NCI-H345 treated with DMSO at 0.1 percent for 48 hours (cell line): ENCODE measurements around the gene SWT1.
A peak's percentile ranks its signal among the peaks of the same experiment; 100 is the strongest.

ENCODE experiments used
- DNase-seq: peaks from one replicate; lab custom pipeline; 2025; ENCODE audit not compliant: unreplicated experiment; lab: John Stamatoyannopoulos, UW

The SWT1 gene, protein sequence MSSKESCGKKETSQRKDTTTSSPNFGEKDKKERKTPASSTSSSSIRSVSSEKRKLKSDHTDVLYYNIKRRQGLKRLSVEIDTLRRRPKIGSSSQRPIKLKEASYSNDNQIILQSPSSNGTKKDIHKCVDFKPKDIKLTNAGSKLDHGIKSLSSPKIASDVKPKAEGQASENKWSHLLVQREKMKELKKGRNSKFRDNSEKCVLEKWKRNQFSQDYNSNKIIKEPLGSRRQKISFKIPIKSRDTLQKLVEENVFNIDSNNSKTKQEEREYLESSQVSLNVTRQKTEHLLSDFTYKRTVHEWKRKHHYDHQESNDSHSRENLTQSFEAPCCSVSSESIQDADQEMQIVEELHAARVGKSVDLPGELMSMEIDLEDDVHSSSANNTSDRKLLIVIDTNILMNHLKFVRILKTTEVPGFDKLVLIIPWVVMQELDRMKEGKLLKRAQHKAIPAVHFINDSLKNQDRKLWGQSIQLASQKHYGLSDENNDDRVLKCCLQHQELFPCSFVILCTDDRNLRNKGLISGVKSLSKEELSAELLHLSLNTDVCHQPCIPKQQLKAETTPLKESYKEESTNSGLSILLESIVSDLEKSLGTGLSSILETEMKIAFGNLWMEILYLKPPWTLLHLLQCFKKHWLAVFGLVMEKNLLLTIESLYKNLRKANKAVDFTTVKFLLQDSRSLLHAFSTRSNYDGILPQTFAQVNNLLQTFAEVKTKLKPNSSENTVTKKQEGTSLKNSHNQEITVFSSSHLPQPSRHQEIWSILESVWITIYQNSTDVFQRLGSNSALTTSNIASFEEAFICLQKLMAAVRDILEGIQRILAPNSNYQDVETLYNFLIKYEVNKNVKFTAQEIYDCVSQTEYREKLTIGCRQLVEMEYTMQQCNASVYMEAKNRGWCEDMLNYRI

DNA sequence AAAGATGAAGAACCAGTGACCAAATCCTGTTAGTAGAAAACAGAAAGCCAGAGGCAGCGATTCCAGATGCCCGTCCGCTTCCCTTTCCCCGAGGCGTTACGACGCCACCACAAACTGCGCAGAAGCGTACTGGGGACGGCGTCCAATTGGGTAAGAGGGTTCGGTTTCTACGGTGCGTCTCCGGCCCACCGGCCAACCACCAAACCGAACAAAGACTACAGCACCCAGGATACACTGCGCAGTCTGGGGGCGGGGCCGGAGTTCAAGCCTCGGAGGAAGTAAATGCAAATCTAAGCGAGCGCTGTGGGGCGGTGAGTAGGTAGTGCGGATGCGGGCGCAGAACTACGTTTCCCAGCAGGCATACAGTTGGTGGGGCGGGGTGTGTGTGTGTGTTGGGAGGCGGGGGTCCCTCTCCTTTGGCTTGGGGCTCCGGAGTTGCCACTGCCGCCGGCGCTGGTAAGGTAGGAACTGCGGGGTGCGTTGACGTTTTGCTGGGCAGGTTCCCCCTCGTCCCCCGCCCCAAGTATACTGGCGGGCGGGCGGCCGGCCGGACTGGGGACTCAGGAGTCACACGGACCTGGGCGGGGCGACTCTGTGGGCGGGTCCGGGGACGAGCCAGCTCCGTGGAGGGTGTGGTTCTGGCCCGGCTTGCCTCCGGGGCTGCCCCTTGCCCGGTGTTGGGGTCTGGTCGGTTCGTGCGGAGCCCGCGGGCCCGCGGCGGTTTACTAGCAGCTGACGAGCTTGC lies at the start of gene SWT1, which contains the start of gene TRMT1L:
TSS of gene SWT1 (plus strand) at position 314 of the 745 bp plus-strand sequence. CDS start 3,675 bp downstream, outside the sequence.
TSS of gene TRMT1L (minus strand) at position 100 of the 745 bp plus-strand sequence. CDS start 241 bp downstream, outside the sequence.
- peak; percentile 99 for DNase-seq

DNA sequence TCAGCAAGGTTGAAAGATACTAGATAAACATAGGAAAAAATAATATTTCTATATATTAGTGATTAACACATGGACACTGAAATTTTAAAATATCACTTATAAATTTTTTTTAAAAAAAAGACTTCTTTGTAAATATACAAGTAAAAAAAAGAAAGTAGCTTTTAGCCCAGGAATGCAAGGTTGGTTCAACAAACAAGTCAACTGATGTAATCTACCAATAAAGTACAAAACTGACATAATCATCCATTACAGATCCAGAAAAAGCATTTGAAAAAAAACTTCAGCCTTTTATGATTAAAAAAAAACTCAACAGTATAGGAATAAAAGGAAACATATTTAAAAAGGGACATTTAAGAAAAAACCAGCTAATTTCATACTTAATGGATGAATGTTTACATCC lies 48.6 kb upstream of the SWT1 start:
- DNase-seq = no peak

DNA sequence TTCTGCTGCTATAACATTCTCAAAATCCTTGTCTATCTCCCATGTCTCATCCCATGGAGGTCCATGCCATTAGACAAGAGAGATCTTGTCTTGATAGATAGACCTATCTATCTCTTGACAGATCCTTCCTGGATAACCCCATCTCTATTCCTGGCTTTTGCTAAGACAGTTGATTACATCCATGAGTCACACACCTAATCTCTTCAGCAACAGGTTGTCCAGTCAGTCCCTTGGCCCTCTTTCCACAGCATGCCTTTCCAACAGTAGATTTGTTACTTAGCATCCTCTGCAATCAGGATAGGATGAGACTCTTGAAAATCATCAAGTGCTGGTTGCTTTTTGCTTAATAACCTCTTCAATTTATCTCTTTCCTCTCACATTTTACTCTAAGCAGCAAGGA lies 46.8 kb upstream of the SWT1 start:
- no peak for DNase-seq

DNA sequence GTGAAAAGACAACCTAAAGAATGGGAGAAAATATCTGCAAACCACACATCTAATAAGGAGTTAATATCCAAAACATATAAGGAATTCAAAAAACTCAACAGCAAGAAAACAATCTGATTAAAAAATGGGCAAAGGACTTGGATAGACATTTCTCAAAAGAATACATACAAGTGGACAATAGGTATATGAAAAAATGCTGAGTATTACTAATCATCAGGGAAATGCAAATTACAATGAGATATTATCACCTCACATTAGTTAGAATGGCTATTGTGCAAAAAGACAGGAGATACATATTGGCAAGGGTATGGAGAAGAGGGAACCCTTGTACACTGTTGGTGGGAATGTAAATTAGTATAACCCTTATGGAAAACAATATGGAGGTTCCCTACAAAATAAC lies 45.1 kb upstream of the SWT1 start:
- no peak for DNase-seq

DNA sequence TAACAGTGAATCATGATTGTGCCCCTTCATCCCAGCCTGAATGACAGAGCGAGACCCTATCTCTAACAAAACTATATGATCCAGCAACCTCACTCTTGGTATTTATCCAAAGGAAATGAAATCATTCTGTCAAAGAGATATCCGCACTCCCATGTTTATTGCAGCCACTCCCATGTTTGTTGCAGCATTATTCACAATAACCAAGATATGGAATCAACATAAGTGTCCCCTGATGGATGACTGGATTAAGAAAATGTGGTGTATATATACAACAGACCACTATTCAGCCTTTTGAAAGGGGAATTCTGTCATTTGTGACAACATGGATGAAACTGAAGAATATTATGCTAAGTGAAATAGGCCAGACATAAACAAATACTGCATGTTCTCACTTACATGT lies 44.6 kb upstream of the SWT1 start:
- no peak for DNase-seq

DNA sequence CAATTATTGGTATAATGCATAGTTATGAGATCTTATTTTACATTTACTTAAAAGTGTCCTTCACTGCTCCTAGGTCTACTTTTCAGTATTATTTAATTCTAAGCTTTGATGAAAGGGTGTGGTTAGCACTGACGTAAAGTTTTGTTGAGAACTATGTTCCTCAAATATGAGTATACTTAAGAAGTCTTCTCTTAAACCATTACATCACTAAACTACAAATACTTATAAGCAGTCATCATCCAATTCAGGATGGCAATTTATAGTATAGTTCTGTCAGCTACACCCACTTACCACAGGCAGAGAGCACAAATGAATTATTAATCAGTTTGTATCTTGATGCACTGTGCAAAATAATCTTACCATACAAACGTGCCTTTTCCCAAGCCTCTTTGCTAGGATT lies 27.3 kb upstream of the SWT1 start:
- DNase-seq = no peak

DNA sequence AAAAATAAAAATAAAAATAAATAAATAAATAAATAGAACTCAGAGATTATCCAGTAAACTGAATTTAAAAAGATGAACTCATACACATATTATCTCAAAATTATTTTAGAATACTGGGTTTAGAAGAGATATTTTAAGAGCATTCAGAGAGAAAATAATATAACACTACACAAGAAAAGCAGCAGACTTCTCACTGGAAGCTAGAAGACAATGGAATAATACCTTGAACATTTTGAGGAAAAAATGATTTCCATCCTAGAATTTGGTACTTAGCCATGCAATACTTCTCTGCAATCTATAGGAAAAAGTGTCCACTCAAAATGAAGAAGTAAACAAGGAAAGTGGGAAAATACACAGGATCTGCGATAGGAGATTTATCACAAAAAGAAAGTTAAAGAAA lies 24.4 kb upstream of the SWT1 start:
- no peak for DNase-seq

DNA sequence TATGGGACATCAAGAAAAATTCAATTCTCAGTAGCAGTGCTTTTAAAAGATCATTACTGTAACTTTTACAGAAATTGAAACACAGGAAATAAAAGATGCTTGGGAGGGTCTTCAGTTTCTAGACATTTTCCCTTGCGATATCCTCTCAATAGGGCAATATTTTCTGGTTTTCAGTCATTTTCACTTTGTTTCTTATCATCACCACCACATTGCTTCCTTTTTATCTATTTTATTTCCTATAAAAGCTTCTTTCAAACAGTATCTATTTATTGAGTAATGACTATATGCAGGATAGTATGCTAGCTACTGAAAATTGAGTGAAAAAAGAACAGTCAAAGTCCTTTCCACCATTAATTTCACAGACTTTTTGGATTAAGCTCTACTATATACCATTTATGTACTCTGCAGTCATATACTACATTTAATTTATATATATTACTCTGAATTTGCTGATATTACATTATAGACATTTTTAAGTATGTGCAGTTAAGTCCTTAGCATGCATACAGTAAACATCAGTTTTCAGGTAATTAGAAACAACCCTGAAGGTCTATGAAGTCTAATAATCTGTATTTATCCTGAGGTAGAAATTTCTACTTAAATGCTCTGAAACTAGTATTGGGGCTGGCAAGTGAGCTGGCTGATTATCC lies 18.9 kb upstream of the SWT1 start:
- DNase-seq = no peak

DNA sequence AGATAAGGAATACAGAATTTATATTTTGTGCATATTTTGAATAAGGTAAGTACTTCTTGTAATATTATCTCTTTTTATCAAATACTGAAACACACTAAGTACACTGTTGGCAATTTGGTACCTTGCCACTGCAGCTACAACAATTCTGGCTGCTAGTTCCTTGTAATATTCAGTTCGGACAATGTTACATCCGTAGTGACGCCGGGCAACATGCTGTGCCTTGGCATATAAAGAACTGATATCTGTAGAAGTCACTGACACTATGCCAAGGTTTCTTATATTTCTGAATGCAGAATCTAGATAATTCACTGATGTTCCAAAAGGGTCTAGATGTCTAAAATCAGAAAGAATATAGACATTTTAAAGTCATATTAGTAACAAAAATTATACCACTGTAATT lies 17.7 kb upstream of the SWT1 start:
- no peak for DNase-seq

DNA sequence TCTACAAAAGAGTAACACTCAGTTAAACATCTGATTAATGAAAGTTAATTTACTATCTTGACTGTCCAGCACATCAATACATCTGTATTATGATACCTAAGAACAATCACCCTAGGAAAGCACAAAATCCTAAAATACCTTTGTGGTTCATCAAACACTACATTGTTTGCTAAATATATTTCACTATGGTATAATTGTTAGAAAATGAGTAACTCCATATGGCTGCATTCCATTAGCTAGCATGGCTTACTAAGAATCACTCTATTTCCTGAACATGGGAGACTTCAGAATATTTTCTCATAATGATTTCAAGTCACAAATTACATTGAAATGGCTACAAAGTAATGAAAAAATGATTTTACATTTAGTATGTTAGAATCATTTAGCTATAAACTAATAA lies 12.7 kb upstream of the SWT1 start:
- no peak for DNase-seq

DNA sequence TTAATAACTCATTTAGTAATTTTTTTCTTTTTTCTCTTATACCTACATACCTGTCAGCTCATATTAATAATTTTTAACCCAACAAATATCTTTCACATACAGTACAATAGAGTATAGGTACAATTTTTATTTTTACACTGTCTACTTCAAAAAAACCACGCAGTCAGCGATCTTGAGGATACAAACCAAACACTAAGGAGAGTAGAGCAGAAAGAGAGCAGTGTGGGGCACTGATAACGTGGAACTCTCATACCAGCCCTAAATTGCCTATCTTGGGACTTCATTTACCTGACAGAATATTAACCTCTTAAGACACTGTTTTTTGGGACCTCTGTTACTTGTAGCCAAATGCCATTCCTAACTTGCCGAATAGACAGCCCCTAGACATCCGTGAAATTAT lies 5.8 kb upstream of the SWT1 start:
- DNase-seq = no peak

DNA sequence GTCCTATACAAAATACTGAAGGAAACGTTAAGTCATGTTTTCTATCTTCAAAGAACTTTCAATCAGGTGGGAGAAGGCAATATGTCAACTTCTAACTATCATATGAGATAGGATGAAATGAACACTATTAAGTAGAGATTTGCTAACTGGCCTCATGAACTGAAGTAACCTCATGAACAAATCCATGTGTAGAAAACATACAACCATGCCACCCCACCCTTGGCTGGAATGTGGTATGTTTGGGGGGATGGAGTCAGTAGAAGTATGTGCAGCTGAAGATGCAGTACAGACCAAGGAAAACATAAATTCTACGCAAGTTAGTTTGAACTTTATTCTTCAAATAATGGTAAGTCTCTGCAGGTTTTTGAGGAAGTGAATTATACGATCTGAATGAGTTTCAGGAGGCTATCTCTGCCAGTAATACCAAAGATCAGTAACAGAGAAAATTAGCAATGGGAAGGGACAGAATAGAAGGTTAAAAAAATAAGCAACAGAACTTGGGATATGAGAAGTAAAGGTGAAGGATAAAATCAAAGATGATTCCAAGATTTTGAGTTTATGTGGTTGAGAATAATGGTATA lies 4.7 kb upstream of the SWT1 start:
- no peak for DNase-seq

DNA sequence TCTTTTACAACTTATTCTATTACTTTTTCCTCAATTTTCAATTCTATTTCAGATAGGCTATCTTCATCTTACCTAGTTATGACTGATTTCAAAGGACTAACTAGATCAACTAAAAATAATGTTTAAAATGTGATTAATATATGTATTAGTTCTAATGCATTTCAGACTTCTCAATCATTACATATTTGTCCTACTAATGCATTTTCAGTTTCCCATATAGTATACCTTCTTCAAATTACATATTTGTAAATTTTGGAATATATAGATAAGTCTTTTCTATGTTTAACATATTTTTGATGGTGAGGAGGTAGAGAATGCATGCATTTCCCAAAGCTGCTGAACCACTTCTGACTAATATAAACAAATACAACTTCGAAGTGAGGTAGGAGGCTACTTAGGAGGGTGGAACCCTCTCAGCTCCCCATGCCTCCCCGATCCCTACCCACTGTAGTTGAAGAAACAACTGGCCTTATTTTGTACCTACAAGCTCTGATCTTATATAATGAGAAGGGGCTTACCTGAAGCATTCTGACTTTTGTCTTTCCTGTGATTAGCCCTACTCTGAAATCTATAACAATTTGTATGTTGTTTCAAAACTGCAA lies 2.0 kb upstream of the SWT1 start:
- no peak for DNase-seq

DNA sequence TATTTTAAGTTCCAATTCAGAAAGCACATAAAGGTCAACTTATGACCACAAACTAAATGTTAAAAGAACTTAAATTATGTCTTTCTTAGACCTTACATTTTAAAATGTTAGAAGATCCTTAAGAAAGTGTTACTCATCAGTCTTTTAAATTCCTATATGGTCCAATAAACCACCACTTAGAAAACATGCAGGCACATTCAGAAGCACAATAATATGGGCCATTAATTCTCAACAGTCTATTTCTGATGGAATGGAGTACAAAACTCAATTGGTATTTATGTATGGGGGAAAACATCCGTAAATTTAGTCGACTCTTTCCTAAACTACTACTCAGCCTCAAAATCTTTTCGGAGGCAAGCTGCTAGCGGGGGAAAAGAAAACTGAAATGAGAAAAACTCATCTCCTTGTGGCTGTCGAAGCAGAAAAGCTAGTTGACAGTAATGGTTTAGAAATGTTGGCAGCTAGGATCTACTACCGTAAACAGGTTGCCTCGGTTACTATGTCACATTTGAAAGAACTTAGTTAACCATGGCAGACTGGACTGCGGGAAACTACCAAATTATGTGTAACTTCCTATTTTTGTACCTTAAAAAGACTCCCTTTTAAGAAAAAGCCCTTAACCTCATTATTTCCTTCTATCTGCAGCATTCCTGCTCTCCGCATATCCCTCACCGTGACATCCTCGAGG lies 1.2 kb upstream of the SWT1 start:
- DNase-seq = no peak

DNA sequence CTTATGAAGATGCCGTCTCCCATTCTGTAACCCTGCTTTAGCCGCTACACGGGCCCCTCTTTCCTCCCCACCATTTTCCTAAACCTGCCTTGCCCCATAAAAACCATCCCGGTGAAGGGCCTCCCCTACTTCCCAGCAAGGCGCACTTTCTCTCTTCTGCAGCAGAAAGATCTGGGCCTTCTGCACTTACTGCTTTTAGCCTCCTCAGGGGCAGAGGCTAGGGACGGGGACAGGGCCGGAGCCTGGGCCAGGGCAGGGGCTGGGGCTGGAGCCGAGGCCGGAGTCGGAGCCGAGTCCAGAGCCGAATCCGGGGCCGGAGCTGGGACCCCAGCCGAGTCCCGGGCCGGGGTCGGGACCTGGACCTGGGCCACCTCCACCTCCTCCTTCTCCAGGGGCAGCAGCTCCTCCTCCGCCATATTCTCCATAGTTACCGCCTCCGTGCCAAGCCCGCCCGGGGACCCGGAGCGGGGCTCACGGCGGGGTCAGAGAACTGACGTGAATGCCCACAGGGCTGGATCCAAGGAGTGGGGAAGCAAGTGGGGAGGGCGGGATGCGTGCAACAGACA lies 596 bp upstream of the SWT1 start:
- DNase-seq = no peak

DNA sequence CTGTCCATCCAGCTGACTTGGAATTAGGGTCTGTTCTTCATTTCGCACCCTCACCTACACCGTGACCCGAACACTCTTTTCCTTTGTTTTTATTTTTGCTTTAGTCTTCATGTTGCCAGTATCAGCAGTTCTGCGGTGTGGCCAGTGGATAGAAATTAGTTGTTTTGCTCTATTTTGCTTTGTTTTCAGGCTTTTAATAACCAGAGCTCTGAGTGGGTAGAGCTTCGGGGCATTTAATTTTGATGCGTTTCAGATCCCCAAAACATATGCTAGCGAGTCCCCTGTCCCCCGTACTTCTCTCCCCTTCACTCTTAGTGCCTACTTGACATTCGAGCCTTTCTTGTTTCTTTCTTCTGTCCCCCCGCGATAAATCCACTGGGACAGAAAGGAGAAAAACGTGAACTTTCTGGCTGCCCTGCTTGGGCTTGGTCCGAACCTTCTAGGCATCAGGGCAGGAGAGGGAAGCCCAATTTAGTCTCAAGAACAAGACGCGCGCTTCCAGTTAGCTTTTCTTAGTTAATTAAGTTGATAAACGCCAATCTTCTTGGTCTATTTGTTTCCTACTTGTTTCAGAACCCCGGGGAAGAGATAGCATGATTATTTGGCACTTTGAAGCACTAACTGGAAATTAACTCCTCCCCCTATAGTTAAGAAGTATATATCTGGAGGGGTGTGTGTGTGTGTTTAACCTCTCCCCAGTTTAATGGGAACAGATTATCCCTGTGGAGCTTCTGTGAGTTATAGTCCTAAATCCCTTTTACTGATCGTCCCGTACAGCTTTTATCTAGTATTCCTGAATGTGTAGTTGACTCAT lies 839 bp downstream of the SWT1 start:
- peak; percentile 66 for DNase-seq

DNA sequence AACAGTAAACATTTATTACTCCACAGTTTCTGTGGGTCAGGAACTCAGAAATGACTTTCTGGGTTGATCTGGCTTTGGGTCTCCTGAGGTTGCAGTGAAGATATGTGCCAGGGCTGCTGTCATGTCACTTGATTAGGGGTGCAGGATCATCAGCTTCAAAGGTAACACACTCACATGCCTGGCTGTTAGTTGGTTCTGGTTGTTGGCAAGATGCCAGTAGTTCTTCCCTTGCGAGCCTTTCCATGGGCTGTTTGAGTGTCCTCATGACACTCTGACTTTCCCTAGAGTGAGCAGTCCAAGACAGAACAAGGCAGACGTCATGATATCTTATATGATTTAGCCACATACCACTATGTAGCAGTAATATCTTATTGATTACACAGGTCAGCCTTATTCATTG lies 1.8 kb downstream of the SWT1 start:
- DNase-seq = no peak

DNA sequence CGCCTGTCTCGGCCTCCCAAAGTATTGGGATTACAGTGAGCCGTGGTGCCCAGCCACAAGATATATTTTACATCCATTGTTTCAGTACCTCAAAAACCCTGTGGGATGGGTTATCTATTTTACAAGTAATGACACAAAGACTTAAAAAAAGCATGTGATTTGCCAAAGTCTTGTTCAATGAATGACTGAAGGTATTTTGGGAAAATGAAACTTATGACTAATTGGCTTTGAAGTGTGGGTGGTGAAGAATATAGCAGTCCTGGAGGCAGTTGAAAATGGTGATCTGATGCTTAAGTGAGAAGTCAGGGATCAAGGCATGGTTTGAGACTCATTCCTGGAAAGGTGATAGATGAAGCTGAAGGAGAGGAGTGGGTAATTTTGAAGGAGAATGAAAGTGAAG lies 3.0 kb downstream of the SWT1 start:
- DNase-seq = no peak
